SJSA1 (cell line): ENCODE measurements around the gene TSPAN17. TPM values are rescaled to one million over a fixed set of nuclear protein-coding genes. Genes with fewer than 3 reads are reported as not detected.
A peak's percentile ranks its signal among the peaks of the same experiment; 100 is the strongest.

Source experiments
- DNase-seq, 2 experiments: peaks; one replicate each; pipeline ENCODE4 v3.0.0-alpha.2; 2015 to 2020; ENCODE audit warnings: low spot score in 2 of 2, low read depth in 1 of 2
- H3K27ac ChIP-seq: fragments of 250-450 bp; sonication (Bioruptor Pico); 2 replicates; pipeline ENCODE4 v1.5.1; 2020; ENCODE audit warnings: mild to moderate bottlenecking, moderate library complexity
- H3K27me3 ChIP-seq: fragments of 250-450 bp; sonication (Bioruptor Pico); replicated peaks from 2 replicates; pipeline ENCODE4 v1.5.1; 2020; ENCODE audit warnings: mild to moderate bottlenecking, moderate library complexity
- H3K36me3 ChIP-seq: fragments of 250-450 bp; sonication (Bioruptor Pico); 2 replicates; pipeline ENCODE4 v1.5.1; 2020; ENCODE audit warnings: mild to moderate bottlenecking
- H3K4me1 ChIP-seq: fragments of 250-450 bp; sonication (Bioruptor Pico); replicated peaks from 2 replicates; pipeline ENCODE4 v1.6.1; 2021; ENCODE audit warnings: mild to moderate bottlenecking
- H3K4me3 ChIP-seq: fragments of 250-450 bp; sonication (Bioruptor Pico); 2 replicates; pipeline ENCODE4 v1.5.1; 2020; ENCODE audit warnings: mild to moderate bottlenecking
- H3K9me3 ChIP-seq: fragments of 250-450 bp; sonication (Bioruptor Pico); replicated peaks from 2 replicates; pipeline ENCODE4 v1.5.1; 2020; ENCODE audit warnings: mild to moderate bottlenecking
- total RNA-seq: library from RNA; depleted of rRNA; stranded (reverse); fragments of >200 nt; shearing (Covaris generic); gene quantifications from 2 replicates; pipeline ENCODE4 v1.2.3, GENCODE V29; 2014

TSPAN17 gene
- total RNA-seq, 1 experiment from 2014 or later: 50.9 TPM

DNA sequence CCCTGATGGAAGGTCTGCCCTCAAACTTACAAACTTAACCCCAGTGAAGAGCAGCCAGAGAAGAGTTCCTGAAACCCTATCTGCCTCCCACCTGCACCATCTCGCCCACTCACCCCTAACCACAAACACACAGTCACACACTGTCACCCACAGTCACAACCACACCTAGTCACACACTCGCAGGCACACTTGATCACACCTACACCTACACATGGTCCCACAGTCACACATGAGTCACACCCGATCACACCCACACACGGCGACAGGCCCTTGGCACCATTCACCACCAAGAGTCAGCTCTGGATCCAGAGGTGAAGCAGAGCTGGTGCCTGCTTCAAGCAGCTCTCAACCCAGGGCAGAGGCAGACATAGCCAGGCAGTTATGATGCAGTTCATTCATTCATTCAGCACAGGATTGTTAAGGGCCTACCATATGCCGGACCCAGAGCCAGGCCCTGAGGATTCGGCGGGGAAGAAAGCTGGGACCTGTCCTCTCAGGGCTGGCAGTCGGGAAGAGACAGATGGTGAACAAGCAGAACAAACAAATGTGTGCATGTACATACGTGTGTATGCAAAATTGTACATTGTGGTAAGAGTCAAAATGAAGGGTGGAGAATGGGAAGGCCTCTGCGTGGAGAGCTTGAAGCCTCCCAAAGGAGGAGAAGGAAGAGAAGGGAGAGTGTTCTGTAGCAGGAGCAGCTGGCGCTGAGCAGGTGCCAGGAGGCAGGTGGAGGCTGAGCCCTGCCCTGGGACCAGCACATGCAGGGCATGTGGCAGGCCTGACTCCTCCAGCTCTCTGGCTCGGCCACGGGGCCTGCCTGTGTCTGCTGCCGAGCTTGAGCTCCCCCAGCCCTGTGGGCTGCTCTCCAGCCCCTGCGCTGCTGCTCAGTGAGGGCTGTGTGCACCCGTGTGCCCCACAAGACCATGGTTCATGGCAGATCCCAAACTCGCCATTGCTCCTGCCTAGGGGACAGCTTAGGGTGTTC, 6.4 kb downstream of the TSPAN17 start:
- no peak for DNase-seq
- Histone ChIP-seq H3K9me3 (no peaks in the 10 kb centered on the region), H3K27me3 (no peaks in the 10 kb centered on the region), H3K27ac (no peak overlapping the region), H3K4me1 (peaks cover 9% of the 10 kb centered on the region), H3K4me3 (no peak overlapping the region), H3K36me3 (peaks cover 35% of the 10 kb centered on the region)

DNA sequence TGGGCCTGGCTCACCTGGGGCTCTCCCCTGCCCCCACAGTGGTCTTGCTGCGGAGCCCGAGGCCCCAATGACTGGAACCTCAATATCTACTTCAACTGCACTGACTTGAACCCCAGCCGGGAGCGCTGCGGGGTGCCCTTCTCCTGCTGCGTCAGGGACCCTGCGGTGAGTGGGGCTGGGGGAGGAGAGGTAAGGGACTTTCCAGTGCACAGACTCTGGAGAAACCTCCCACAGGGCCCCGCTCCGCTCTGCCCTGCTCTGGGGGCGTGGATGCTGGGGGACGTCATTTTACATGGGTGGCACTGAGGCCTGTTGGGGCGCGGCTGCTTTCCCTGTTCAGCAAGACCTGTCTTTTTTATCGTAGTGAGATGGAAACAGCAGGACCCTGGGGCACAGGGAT, 7.6 kb downstream of the TSPAN17 start:
- DNase-seq: no peak
- H3K27ac ChIP-seq: no peak overlapping the region
- H3K4me3 ChIP-seq: no peak overlapping the region
- peaks cover 35% of the 10 kb centered on the region for H3K36me3 ChIP-seq
- H3K27me3 ChIP-seq: no peaks in the 10 kb centered on the region
- no peaks in the 10 kb centered on the region for H3K9me3 ChIP-seq
- H3K4me1 ChIP-seq: peaks cover 13% of the 10 kb centered on the region

DNA sequence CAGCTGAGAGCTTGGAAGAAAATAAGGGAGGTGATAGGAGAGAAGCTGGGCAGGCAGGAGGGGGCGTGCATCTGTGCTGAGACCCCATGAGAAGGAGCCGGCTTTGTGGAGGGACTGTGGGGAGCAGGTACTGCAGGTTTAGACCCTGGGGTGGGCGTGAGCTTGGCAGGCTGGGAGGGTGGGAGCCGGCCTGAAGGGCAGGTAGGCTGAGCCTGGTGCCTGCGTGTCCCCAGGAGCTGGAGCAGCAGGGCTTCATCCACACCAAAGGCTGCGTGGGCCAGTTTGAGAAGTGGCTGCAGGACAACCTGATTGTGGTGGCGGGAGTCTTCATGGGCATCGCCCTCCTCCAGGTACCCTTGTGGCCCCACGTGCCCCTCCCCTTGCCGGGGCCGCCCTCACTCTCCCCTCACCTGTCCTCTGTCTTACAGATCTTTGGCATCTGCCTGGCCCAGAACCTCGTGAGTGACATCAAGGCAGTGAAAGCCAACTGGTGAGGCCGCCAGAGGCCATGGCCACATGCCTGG, 9.2 kb downstream of the TSPAN17 start:
- H3K4me1 ChIP-seq: peaks cover 13% of the 10 kb centered on the region
- H3K36me3 ChIP-seq: peaks cover 35% of the 10 kb centered on the region
- H3K27me3 ChIP-seq: 0 out of 2 replicates have a peak, but pooled peaks cover 2% of the 10 kb centered on the region
- no peaks in the 10 kb centered on the region for H3K9me3 ChIP-seq
- no peak overlapping the region for H3K4me3 ChIP-seq
- H3K27ac ChIP-seq: no peak overlapping the region
- no peak for DNase-seq

DNA sequence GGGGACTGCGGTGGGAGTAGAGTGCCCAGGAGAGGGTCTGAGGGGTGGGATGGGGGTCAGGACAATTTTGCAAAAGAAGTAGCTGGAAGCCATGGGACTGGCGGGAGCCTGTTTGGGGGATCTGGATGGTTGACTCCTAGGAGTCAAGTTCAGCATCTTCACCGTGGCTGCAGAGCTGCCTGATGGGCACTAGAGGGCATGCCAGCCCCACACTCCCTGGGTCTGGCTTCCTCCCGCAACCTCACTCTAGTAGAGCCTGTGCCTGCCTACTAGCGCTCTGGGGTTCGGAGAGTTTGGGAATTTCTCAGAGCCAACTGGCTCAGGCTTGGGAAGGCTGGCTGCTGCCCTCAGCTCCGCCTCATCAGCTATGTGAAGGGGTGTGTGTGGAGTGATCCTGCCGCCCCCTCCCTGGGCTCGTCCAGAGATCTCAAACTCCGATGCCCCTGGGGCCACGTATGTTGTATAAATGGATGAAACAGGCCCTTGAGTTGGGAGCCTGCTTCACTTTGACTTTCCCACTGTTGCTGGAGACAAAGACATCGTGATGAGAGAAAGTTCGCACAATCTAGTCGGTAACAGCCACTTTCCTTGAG, 10.8 kb downstream of the TSPAN17 start:
- no peak overlapping the region for H3K4me3 ChIP-seq
- no peak overlapping the region for H3K27ac ChIP-seq
- H3K4me1 ChIP-seq: peaks cover 13% of the 10 kb centered on the region
- H3K36me3 ChIP-seq: peaks cover 29% of the 10 kb centered on the region
- DNase-seq: peak; percentile 63 to 82
- peaks cover 10% of the 10 kb centered on the region for H3K27me3 ChIP-seq
- no peaks in the 10 kb centered on the region for H3K9me3 ChIP-seq

DNA sequence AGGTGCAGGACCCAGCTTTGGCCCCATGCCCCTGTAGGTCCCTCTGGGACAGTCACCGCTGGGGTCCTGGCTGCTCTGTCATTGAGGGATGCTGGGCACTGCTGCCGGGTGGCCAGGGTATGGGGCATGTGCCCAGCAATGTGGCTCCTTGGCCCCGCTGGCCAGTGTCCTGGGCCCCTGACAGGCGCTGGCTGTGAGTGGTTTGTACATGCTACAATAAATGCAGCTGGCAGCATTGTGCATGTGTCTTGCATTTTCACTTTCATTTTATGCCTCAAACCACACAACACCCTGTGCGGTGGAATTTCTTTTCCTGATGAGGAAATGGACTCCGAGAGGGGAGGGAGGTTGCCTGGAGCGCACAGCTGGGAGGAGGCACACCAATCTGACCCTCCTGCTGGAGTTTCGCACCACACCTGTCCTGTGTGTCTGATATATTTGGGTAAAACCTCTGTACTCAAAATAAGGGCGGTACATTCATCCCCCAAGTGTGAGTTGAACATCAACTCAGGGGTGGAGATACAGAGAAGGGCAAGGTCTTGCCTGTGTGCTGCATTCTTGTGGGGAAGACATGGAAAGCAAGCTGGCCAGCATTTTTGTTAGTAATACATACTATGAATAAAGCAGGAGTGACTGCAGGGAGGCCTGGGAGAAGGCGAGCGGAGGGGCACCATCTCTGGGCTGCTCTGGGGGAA, 11.7 kb downstream of the TSPAN17 start:
- DNase-seq: peak in 1 of 2 experiments; percentile 71
- Histone ChIP-seq H3K27ac (no peak overlapping the region), H3K4me3 (peak overlapping the region; percentile 3; the same call in 1 of the 2 replicates)

DNA sequence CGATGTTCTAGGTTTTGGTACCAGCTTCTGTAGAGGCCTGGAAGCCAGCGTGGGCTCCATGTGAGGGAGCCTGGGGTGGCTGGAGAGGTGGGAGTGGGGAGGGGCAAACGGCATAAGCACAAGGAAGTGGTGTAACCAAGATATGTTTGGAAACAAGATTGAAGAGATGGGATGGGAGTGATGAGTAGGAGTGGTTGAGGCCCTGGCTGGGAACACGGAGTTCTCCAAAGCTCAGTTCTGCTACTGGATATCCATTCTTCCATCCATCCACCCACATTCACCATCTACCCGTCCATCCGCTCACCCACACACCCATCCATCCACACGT, 12.2 kb downstream of the TSPAN17 start:
- H3K36me3 ChIP-seq: peaks cover 18% of the 10 kb centered on the region
- peaks cover 13% of the 10 kb centered on the region for H3K4me1 ChIP-seq
- H3K4me3 ChIP-seq: no peak overlapping the region
- no peak overlapping the region for H3K27ac ChIP-seq
- DNase-seq: no peak
- H3K27me3 ChIP-seq: peaks cover 24% of the 10 kb centered on the region
- no peaks in the 10 kb centered on the region for H3K9me3 ChIP-seq

More for the DNA sequence above, 11.7 kb downstream of the TSPAN17 start:
- Histone ChIP-seq H3K9me3 (no peaks in the 10 kb centered on the region), H3K27me3 (peaks cover 19% of the 10 kb centered on the region), H3K36me3 (peaks cover 20% of the 10 kb centered on the region), H3K4me1 (peaks cover 13% of the 10 kb centered on the region)

DNA sequence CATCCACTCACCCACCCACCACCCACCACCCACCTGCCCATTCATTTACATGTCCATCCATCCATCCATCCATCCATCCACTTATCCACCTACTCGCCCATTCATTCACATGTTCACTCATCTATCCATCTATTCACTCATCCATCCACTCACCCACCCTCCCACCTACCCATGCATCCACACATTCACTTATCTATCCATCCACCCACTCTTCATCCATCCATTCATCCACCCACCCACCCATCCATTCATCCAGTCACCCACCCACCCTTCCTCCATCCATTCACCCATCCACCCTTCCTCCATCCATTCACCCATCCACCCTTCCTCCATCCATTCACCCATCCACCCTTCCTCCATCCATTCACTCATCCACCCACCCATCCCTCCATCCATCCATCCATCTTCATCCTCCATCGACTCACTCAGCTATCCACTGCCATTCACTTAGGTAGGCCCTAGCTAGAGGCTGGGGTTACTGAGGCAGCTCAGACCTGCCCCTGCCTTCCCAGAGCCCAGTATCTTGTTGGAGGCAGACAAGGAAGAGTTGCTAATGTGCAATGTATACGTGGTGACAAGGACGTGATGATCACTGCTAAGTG, 12.7 kb downstream of the TSPAN17 start:
- H3K27me3 ChIP-seq: peaks cover 25% of the 10 kb centered on the region
- H3K4me1 ChIP-seq: peaks cover 13% of the 10 kb centered on the region
- H3K36me3 ChIP-seq: peaks cover 17% of the 10 kb centered on the region
- no peak overlapping the region for H3K4me3 ChIP-seq
- no peak overlapping the region for H3K27ac ChIP-seq
- no peak for DNase-seq
- H3K9me3 ChIP-seq: no peaks in the 10 kb centered on the region

DNA sequence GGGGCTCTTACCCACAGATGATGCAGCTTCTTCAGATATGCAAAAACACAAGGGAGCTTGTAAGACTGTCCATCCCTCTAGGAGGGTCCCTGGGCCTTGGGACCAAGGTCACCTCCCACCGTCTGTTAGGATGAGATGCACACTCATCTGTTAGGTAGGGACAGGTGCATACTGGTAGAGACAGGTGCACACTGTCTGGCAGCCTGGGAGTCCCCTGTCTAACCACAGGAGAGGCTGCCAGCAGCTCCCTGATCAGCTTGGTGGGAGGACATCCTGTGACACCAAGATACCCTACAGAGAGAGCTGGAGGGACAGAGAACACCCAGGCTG, 13.2 kb downstream of the TSPAN17 start:
- no peak overlapping the region for H3K27ac ChIP-seq
- DNase-seq: no peak
- no peak overlapping the region for H3K4me3 ChIP-seq
- peaks cover 13% of the 10 kb centered on the region for H3K36me3 ChIP-seq
- peaks cover 30% of the 10 kb centered on the region for H3K27me3 ChIP-seq
- H3K4me1 ChIP-seq: peaks cover 13% of the 10 kb centered on the region
- H3K9me3 ChIP-seq: no peaks in the 10 kb centered on the region

DNA sequence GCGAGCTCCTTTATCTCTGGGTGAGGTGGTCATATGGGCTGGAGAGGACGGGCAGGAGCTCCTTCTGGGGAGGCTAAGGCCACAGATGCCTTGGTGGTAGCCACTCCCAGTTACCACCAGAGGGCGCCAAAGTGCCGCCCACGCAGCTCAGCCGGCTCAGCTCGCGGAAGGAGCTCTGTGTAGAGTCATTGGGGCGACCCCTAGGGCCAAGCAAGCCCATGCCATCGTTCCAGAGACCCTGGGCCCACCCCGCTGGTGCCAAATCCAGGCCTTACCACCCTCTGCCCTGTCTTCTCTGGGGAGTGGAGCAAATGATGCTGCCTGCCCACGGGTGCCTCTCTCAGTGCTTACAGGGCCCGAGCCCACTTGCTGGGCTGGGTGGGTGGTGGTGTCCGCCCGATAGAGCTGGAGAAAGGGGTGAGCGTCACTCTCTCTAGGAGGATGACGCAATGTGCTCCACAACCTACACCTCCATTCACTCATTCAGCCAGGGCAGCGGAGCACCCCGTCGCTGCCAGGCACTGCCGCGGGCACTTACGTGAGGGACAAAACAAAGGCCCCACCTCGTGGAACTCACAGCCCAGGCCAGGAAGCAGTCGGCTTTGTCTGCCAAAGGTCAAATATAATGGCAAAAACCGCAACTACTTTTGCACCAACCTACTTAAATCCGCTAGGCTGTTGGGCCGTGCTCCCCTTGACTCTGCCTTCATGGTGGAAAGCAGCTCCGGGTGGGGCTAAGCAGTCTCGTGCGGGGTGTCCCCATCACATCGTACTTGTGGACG, 13.8 kb downstream of the TSPAN17 start:
- no peak overlapping the region for H3K4me3 ChIP-seq
- peaks cover 13% of the 10 kb centered on the region for H3K4me1 ChIP-seq
- H3K36me3 ChIP-seq: peaks cover 13% of the 10 kb centered on the region
- H3K27me3 ChIP-seq: peaks cover 30% of the 10 kb centered on the region
- H3K27ac ChIP-seq: no peak overlapping the region
- DNase-seq: peak; percentile 71 to 83
- H3K9me3 ChIP-seq: no peaks in the 10 kb centered on the region

DNA sequence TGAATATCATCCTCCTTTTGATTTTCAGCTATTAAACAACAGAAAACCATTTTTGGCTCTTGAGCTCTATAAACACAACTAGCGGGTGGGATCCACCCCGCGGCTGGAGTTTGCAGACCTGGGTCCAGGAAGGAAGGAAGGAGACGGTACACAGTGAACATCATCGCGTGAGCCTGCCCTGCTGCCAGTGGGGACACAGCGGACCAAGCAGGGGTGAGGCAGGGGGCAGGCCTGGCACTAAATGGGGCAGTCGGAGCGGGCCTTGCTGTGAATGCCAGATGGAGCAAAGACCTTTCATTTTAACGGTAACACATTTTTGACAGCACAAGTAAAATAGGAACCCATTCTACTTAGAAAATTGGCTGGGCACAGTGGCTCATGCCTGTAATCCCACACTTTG, 14.4 kb downstream of the TSPAN17 start:
- Histone ChIP-seq H3K4me1 (peaks cover 13% of the 10 kb centered on the region), H3K4me3 (no peak overlapping the region), H3K36me3 (peaks cover 11% of the 10 kb centered on the region), H3K9me3 (no peaks in the 10 kb centered on the region), H3K27ac (no peak overlapping the region), H3K27me3 (peaks cover 34% of the 10 kb centered on the region)
- no peak for DNase-seq

DNA sequence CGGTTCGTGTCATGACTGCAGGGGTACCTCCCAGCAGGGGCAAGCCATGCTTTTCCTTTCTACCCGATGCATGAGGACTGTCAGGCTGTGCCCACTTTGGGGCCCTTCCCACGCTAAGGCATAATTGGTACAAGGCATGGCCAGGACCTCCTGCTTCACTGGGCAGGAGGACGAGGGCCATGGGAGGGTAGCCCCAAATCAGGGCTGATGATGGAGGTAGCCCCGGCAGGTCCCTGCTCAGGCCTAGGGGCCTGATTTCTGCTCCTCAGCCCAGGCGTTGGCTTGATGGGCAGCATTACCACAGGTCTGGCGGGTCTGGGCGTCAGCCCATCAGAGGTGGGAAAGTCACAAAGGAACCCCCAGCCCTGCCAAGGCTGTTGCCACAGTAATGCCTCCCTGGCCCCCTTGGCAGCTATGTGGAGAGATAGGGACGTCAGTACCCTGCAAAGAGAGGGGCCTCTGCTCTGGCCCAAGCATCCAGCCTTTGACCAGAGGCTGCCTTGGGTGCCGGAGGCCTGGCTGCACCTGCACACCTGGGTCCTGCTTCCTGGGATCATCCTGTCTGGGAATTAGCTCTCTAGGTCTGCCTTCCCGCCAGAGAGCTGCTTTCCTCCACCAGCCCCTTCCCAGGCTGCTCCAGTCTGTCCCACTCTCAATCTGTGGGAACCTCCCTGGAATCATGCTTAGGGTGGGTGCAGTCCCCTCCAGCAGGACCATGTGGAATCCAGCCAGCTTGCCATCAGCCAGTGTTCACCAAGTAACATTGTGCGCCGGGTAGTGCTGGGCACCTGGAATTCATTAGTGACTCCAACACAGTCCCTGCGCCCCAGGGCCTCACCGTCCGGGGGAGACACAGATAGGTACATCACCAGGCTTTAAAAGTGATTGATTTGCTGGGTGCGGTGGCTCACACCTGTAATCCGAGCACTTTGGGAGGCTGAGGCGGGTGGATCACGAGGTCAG, 15.4 kb downstream of the TSPAN17 start:
- Histone ChIP-seq H3K27me3 (peaks cover 44% of the 10 kb centered on the region), H3K9me3 (no peaks in the 10 kb centered on the region), H3K4me1 (peaks cover 13% of the 10 kb centered on the region), H3K36me3 (peaks cover under 1% of the 10 kb centered on the region), H3K4me3 (no peak overlapping the region), H3K27ac (no peak overlapping the region)
- no peak for DNase-seq

DNA sequence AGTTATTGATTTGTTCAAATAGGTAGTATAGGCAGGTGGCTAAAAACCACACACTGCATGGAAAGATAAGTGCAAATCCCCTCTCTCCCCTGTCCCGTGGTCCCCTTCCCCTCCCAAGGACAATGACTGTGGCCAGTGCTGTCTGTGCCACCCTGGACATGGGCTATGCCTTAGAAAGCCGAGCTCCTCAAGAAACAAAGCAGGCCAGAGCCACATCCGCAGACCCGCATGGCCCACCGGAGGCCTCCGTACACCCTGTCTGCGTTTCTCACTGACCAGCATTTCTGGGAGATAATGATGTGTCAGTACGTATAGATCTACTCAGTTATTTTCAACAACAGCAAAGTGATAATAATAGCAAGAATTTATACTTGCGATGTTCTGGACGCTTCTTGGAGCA, 16.3 kb downstream of the TSPAN17 start:
- peaks cover 53% of the 10 kb centered on the region for H3K27me3 ChIP-seq
- no peak overlapping the region for H3K27ac ChIP-seq
- H3K36me3 ChIP-seq: no peaks in the 10 kb centered on the region
- no peak for DNase-seq
- no peaks in the 10 kb centered on the region for H3K9me3 ChIP-seq
- H3K4me1 ChIP-seq: peaks cover 7% of the 10 kb centered on the region
- no peak overlapping the region for H3K4me3 ChIP-seq
